HG02885 (cell line): ENCODE measurements around the gene NBEA.
"Not testable (repeated sequence)": the region's sequence is repeated elsewhere in the genome, so short reads cannot be mapped to it uniquely, and the experiment has no call there.

ENCODE experiments used
- ATAC-seq: cut with Tn5 transposase; IDR thresholded peaks from one replicate; pipeline ENCODE4 v1.9.1; 2021; ENCODE audit warnings: mild to moderate bottlenecking; ENCODE audit not compliant: unreplicated experiment, poor library complexity

Gene NBEA

DNA sequence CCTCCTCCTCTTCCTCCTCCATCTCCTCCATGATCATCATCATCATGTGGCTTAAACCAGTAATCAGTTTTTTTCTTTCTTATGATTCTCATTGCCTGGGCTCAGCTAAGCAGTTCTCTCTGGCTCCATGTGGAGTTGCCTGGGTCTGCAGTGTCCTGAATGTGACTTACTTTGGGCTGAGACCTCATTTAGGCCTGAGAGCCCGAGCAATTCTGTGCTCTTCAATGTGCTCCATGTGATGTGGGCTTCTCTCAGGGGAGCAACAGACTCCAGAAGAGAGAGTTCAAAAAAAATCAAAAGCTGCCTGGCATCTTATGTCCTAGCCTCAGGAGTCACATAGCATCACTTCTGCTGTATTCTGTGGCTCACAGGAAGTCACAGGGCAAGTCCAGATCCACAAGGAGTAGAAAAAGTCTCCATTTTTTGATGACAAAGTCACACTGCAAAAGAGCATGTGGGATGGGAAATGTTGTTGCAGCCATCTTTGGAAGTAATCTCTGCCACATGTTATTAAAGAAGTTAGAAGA, 405.7 kb downstream of the NBEA start:
- ATAC-seq = no peak

DNA sequence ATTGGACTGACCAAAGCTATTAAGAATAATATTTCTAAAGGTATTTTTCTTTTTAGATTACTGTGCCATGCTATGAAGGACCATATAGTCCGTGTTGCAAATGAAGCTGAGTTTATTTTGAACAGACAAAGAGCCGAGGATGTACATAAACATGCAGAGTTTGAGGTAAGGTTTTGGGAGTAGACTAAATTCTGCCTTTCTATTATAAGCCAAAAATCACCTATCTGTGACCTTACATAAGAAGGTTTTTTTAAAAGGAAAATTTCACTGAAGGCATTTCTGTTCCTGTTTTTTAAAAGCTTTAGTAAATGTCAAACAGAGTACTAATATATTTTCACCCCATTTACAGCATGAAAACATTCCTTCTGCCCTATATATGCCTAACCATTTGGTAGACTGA, 407.0 kb downstream of the NBEA start:
- ATAC-seq = peak; percentile 65

DNA sequence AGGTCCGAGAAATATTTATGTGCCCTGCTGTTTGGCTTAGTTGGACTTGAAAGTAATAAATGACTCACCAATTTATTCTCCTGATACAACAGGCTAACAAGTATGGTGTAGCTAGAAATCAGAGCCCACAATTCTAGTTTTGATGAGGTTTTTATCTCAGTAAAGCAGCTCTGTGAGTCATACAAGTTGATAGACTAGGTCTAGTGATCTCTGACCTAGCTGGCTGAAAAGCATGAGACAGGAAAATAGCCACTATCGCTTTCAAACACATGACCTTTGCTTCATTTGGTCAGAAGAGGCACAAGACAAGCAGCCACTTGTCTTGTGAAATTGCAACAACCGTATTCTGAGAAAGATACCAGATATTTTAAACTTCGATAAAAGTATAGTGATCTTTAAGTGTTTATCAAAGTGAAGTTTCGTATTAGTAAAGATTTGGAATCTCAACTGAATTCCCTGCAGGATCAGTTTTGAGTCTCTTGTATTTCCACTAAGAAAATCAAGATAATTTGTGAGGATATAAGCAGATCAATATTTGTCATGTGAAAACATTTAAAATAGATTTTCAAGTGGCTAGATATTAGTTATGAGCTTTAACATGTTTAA, 407.7 kb downstream of the NBEA start:
- ATAC-seq = peak; percentile 91

DNA sequence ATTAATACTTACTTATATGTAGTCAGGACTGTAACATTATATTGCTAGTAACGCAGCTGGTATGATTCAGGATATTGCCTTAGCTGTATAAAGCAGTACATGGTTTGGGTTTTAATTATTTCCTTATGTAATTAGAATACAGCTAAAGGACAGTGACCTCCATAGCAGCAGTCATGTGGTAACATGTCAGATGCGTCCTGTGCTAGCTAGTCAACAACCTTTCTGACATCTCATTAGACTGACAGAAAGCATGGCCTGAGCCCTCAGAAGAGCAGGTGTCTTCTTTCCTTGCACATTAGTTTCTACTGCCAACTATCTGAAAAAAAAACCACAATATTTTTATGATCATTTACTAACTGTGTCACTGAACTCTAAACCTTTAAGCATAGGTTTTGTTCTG, 412.2 kb downstream of the NBEA start:
- no peak for ATAC-seq

DNA sequence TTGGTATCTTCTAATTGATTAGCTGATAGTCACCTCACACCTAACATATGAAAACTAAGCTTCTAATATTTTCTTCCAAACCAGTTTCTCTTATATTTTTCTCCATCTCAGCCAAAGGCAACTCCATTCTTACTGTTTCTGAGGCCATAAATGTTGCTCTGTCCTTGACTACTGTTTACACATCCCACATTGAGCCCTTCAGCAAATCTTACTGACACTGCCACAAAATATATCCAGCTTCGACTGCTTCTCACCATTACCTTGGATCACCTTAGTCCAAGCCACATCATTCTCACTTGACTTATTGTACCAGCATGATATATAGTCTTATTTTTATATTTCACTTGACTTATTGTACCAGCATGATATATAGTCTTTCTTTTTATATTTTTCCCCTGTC, 412.8 kb downstream of the NBEA start:
- no peak for ATAC-seq

DNA sequence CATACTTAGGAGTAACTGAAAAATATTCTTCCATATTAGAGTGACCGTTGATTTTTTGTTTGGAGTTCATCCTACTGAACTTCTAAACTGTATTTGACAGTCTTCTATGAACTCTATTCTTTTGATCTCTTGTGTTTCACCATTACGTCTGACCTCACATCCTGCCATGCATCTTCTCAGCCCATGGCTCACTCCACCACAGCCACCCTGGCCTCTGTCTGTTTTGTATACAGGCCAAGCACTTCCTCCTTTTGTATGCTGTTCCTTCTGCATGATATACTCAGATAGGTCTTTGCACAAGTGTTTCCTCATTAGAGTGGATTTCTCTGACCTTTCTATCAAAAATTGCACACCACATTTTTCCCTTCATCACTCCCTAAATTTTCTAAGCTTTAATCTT, 414.5 kb downstream of the NBEA start:
- ATAC-seq = no peak

DNA sequence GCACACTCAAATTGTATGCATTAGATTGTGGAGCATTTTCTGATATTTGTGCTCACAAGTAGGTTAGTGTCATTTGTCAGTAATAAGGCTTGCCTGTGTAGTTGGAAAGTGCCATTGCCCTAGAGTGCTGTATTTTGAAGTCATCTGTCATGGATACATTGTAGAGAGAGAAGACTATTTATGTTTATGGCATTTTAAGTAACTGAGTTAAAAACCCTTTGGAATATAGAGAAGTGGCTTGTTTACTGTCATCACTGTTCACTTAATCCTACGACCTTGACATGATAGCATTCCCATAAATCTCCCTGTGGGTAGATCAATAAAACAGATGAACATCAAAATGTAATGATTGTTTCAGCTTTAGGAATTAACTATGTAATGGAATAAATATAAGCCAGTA, 423.8 kb downstream of the NBEA start:
- ATAC-seq = no peak

DNA sequence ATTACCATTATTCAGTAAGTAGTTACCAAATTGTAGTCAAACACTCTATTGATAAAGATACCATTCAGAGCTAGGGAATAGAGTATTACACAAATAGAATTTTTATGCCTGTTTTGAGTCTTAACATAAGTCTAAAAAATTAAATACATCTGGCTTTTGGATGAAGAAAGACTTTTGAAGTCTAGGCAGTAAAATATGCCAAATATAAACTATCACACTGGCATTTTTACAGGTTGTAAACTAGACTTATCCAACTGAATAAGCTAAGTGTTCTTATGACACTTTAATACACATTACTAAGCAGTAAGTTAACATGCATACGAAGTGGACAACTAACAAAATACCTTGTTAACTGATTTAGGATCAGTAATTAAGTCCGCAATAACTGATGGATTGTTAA, 425.5 kb downstream of the NBEA start:
- no peak for ATAC-seq

DNA sequence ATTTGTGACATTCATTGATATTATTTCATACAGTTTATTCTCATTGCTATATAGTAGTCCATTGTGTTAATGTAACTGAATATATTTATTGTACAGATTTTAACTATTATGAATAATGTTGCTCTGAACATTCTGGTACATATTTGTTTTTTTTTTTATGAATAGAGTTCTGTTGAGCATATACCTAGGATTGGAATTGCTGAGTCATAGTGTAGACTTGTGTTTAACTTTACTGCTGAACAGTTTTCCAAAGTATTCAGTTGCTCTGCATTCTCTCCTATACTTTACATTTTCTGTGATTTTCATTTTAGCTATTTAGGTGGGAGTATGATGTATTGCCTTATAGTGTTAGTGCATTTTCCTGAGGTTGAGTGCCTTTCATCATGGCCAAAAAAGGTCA, 436.9 kb downstream of the NBEA start:
- ATAC-seq = no peak

DNA sequence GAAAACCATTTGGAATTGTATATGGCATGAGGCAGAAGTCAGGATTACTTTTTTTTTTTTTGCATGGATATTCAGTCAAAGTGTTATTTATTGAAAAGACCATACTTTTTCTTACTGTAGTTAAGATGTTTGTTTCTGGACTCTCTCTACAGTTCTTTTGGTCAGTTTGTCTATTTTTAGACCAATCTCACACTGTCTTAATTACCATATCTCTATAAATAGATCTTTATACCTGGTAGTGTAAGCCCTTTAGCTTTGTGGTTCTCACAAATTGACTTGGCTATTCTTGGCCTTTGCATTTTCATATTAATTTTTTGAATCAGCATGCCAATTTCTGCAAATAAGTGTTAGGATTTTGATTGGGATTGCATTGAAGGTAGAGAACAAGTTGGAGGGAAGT, 437.6 kb downstream of the NBEA start:
- no peak for ATAC-seq

DNA sequence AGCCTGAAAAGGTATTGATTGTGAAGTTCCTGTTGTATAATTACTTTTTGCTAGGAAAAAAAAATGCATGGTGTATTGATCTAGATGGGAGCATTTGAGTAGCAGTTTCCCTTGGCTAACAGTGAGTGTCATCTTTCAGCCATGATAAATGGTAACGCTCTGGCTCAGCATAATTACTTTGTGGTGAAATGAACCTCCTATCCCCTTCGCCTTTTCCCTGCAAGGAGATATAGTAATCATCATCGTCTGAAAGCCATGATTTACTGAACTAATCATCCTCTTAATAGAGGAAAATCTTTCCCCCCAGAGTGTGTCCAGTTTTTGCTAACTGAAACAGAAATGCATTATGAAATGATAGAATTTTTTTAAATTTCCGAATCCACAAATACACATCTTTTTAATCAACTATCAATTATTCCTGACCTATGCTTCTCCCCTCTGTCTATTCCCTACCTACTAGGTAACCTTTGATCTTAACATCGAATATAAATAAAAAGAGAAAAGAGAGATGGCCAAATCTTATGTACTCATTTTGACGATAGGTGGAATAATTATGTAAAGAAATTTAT, 445.7 kb downstream of the NBEA start:
- no peak for ATAC-seq

DNA sequence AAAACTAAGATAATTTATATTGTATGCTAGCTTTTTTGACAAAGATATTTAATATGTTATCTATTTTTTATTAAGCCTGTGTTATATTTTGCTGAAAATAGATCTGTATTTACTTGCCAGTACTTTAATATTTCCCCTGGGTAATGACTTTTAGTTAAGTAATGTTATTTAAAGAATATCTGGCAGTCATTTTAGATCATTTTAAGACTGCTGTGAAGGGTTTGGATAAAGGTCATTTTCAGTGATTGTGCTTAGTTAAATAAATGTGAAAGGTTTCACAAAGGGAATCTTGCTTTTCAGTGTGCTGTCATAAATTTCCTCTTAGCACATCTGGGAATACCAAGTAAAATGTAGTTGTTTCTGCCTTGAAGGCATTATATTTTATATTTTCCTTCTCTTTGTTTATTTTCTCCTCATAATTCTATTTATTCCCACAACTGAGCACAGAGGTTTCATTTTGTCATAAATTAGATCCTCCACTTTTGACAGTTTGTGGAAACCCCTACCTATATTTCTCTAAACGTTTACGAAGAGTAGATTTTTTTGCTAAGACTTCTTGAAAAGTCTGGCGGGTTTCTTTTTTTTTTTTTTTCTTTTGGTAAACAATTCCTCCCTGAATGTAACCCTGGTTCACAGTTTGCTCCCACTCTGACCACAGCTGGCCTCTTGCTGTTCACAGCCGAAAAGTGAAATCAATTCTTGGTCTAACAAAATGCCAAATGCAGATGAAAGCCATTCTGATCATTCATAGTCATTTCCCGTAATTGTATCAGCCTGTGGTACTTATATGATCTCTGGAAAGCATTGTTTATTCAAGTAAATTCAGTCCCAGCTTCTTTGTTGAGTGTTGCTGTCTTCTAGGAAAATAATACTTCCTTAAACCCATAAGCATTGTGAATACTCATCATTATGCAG, 446.6 kb downstream of the NBEA start:
- no peak for ATAC-seq

DNA sequence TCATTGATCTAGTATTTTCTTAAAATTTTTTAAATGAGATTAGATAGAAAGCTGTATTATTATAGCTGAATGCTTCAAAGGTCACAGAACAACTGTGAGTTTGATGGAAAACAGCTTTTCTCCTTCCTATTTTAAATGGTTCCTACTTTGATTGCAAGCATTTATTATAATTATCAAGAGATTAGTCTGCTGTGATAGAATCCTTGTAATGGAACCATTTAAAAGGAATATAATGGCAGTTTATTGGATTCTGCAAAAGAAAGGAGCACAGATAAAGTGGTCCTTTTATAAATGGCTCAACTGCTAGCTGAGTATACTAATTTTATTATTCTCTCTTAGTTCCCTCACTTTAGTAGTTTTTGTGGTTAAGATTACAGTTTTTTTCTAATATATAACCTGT, 447.5 kb downstream of the NBEA start:
- ATAC-seq = no peak

DNA sequence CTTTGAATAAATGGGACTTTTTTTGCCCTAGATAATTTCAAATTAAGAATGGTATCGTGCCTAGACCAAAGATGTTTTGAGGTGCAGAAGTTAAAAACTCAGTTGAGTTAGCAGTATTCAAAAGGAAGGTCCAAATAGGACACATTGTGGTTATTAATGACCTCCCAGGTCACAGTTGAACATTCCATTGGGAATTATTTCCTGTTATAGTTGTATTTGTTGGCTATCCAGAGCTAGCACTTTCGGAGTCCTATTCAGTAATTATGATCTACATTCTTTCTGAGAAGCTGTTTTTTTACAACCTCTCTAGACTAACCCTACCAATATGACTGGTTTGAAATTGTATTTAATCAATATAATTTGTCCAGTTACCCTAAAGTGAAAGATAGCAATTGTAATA, 450.7 kb downstream of the NBEA start:
- ATAC-seq = no peak

DNA sequence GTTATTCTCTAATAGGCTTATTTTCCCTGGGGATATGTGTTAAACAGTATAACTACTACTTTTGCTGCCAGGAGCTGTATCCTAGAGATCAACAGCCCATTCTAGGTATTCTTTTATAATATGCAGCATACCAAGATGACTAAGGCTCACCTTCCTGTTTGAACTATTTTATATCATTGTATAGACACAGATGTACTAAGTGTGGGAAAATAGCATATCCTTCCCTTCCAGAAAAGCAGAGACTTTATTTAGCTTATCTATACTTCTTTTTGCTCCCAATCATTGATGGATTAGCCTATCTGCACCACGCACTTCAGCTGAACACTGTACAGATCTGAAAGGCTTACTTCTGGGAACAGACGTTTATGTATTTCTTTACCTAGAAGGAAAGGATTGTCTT, 451.8 kb downstream of the NBEA start:
- ATAC-seq = no peak

DNA sequence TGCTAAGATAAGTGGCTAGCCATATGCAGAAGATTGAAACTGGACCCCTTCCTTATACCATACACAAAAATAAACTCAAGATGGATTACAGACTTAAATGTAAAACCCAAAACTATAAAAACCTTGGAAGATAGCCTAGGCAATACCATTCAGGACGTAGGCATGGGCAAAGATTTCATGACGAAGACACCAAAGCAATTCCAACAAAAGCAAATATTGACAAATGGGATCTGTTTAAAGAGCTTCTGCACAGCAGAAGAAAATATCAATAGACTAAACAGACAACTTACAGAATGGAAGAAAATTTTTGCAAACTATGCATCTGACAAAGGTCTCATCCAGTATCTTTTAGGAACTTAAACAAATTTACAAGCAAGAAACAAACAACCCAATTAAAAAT, 466.2 kb downstream of the NBEA start:
- not testable (repeated sequence) for ATAC-seq

DNA sequence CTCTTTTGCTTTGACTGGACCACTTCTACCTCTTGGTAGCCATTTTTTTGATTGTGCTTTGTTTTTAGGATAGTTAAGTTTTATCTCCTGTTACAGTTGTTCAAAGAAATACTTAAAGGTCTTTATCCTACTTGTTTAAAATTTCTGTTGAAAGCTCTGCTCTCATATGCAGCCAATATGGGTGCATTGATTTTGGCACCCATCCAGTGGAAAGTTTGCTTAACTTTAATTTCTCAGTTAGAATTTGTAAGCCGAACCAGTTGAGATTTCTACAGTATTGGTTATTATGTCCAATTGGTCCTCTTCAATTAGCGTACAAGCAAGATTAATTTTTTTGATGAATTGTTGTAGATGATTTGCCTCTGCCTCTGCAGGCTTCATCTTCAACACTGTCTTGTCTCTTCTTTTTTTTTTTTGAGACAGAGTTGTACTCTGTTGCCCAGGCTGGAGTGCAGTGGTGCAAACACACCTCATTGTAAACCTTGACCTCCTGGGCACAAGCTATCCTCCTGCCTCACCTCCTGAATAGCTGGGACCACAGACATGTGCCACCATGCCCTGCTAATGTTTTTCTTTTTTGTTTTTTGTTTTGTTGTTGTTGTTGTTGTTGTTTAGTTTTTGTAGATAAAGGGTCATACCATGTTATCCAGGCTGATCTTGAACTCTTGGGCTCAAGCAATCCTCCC, 469.1 kb downstream of the NBEA start:
- no peak for ATAC-seq

DNA sequence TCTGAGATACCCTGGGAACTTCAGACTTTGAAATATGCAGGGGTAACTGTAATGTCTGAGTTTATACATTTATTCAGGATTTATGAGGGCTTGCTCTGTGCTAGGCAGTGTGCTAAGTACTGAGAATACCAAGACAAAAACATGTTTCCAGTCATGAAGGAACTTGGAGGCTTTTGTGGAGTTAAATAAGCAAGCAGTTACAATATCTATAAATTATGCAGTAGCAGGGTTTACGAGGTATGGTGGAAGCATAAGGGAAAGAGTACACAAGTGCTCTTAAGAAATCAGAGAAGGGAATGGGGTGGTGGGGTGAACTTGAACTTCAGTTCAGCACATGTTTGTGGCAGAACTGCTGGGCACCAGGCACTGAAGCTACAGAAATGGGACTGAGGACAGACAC, 506.4 kb downstream of the NBEA start:
- no peak for ATAC-seq

DNA sequence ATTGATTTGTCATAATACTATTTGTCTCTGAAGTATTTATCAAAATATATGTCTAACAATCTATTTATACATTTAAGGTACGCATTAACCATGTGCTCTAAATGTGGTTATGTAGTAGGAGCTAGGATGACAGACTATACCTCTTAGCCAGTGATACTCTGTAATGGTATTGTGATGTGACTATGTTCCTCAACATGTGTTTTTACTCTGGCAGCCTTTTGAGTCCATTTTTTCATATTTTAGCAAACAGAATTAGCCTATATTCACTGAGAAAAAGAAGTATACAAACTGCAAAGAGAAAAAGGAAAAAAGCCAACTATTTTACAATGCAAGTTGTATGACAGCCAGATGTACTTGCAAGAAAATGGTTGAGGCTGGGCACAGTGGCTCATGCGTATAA, 507.8 kb downstream of the NBEA start:
- ATAC-seq = no peak

DNA sequence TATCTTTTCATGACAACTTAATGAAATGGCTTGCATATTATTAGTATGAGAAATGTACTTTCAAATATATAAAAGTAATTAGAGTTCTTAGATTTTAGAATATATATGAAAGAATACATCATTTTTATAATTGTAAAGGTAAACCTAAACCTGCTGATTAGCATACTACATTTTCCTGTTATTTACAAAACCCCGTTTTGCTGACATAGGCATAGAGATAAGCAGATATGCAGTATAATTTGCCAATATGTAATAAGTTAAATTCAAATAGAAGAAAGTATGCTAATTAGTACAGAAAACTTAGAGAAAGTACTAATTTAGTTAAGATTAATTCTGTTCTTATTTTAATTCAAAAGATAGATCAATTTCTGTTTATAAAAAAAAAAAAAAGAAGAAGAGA, 513.0 kb downstream of the NBEA start:
- ATAC-seq = no peak

DNA sequence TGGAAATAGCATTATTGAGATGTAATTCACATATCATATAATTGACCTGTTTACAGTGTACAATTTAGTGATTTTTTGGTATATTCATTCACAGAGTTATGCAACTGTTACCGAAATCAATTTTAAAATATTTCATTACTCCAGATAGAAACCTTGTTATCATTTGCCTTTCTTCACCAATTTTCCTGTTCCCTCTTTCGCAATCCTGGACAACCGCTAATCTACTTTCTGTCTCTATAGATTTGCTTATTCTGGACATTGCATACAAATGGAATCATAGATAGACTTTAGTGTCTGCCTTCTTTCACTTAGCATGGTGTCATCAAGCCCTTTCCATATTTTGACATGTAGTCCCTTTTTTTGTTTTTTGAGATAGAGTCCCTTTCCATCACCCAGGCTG, 515.2 kb downstream of the NBEA start:
- ATAC-seq = no peak
